AG09319 (cell line): Measurements from ENCODE around the gene SNRK.

Source experiments
- DNase-seq: peaks from one replicate; pipeline ENCODE4 v3.0.0-alpha.2; 2010; ENCODE audit warnings: low read depth; ENCODE audit errors: extremely low read depth
- TF ChIP-seq, protein P1 (sequence below): IDR thresholded peaks from 2 replicates; pipeline ENCODE4 v1.5.1; 2011; ENCODE audit warnings: low read depth, mild to moderate bottlenecking, inconsistent platforms, low read length, moderate library complexity

The SNRK gene

DNA sequence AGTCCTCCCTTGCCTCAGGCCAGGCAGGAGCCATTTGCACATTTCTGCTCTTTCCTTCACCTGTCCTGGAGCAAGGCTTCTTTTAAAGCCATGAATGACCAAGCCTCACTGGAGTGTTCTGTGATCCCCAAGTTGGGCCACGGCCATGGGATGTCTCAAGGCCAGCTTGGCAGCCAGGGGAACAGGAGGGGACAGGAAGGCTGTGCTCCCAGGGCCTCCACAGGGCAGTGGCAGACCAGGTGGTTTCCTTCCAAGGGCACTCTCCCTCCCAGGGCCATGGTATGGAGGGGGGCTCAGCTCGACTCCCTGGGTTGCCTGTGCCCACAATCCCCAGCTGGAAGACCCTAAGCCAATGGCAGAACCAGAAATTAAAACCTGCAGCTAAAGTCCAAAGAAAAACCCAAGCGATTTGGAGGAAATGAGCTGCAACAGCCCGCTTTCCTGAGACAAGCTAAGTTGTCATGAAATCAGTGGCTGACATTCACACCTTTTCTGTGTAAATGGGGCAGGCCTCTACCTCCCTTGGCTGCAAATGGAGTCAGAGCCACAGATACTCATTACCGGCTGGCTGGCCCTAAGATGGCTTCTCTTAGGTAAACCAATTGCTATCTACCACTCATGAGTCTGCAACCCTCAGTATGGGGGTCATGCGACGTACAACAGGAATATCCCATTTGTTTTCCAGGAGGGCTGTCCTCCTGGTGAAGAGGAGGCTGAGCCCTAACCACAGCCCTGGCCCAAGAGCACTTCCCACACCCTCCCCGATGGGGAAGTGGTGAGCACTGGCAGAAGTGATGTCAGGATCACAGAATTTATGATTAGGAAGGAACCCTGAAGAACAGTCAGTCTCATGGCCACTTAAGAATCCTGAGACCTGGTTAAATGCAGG, 83.3 kb downstream of the SNRK start:
- TF ChIP-seq, protein P1, sequence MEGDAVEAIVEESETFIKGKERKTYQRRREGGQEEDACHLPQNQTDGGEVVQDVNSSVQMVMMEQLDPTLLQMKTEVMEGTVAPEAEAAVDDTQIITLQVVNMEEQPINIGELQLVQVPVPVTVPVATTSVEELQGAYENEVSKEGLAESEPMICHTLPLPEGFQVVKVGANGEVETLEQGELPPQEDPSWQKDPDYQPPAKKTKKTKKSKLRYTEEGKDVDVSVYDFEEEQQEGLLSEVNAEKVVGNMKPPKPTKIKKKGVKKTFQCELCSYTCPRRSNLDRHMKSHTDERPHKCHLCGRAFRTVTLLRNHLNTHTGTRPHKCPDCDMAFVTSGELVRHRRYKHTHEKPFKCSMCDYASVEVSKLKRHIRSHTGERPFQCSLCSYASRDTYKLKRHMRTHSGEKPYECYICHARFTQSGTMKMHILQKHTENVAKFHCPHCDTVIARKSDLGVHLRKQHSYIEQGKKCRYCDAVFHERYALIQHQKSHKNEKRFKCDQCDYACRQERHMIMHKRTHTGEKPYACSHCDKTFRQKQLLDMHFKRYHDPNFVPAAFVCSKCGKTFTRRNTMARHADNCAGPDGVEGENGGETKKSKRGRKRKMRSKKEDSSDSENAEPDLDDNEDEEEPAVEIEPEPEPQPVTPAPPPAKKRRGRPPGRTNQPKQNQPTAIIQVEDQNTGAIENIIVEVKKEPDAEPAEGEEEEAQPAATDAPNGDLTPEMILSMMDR: no peak
- no peak for DNase-seq

DNA sequence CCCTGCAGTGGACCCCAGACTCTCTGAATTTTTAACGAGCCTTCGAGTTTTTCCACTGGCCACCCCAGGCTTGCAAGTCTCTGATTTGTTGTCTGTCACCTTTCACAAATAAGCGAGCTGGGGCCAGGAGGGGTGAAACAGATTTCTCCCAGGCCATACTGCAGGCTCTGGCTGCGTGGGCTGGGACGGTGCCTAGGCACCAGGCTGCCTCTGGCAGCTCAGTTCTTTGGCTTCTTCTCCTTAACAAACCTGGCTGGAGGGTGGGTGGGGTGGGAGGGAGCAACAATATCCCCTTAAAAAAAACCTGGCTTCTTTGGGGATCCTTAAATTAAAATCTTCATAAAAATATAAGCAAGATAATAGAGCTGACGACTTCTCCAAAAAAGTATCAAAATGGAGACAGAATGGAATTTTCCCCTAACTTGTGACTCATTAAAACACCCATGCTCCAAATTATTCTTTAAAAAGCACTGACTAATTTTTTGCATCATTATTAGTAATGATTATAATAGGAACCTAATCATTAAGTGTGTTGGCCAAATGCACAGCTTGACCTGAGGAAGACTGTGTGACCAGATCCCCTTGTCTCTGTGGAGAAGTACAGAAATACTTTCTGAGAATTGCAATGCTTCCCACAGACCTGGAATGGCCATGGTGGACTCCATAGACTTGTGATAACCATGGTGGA, 84.1 kb downstream of the SNRK start:
- TF ChIP-seq, protein P1: no peak

DNA sequence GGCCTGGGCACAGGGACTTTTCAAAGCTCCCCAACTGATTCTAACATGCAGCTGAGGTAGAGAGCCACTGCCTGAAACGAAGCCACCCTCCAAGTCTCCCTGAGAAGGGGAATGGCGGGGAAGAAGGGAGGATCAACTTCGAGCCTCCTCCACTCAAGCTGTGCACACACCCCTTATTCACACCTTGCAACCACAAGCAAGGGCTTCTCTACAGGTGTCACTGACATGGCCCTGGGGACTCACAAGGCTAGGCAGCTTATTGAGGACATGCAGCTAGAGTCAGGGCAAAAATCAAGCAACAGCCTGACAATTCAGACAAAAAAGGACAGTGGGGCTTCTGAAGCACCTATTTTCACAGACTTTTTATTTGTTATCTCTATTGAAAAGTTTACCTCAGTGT, 85.2 kb downstream of the SNRK start:
- TF ChIP-seq, protein P1: no peak
- DNase-seq: no peak

More for the DNA sequence above, 84.1 kb downstream of the SNRK start:
- no peak for DNase-seq

DNA sequence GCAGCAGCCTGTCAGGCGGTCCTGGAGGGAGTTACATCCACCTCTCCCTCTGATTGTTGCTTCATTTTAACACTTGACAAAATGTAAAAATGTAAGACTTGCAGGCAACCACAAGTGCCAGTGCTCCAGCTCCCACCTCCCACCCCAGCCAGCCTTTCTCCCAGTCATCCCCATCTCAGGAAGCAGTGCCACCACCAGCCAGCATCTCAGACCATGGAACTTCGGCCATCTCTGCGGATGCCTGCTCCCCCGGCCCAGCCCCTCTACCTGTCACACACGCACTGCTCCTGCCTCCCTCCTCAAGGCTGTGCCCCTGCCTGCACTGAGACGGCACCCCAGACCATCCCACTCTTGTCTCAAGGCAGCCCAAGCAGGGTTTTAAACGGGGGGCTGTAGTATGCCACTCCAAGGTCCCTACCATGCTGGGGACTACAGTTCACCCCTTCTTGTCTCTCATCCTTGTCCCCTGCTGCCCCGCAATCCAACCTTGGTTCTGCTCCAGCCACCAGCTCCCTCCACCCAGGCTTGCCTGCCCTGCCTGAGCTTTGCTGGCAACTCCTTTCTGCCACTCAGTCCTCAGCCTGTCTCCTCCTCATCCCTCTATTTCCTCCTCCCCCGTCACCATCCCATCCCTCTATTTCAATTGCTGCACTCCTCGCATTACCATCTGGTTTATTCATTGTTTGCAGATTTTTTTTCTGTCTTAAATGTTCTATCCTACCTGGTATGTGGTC, 85.8 kb downstream of the SNRK start:
- TF ChIP-seq, protein P1: no peak
- no peak for DNase-seq

- TF ChIP-seq, protein P1: no peak
- no peak for DNase-seq
Measured at GRCh38 chr3:43372809-43373559, 86.6 kb downstream of the SNRK start.

- TF ChIP-seq, protein P1: no peak
- DNase-seq: no peak
Measured at GRCh38 chr3:43373560-43373928, 87.2 kb downstream of the SNRK start.
